WTC11 (cell line): ENCODE data around the gene HOMER1. TPM values are rescaled to one million over a fixed set of nuclear protein-coding genes. Genes with fewer than 3 reads are reported as not detected.

Experiments
- ATAC-seq: fragments of 200-7000 bp; cut with Tn5 transposase; 2 replicates; pipeline ENCODE4 v1.10.0; 2021; ENCODE audit warnings: mild to moderate bottlenecking, moderate library complexity
- CTCF ChIA-PET: fragments of 300-600 bp; sonication (Branson Sonifier 250); formaldehyde crosslinking; loops from one replicate; lab custom pipeline; 2021; ENCODE audit warnings: antibody characterized with exemption; lab: Charles Lee
- POLR2A ChIA-PET: fragments of 350-600 bp; sonication (Branson Sonifier 250); formaldehyde crosslinking; loops from one replicate; lab custom pipeline; 2021; ENCODE audit warnings: antibody characterized with exemption; lab: Charles Lee
- DNase-seq: peaks from one replicate; pipeline ENCODE4 v3.0.0; 2021; ENCODE audit warnings: low spot score
- H3K27ac Mint-ChIP-seq: 2 replicates; pipeline ENCODE4 v1.8.0; 2021; ENCODE audit warnings: mixed read lengths
- H3K27me3 Mint-ChIP-seq: 2 replicates; pipeline ENCODE4 v1.8.0; 2021; ENCODE audit warnings: low read depth, mild to moderate bottlenecking, moderate library complexity, mixed read lengths
- H3K36me3 Mint-ChIP-seq: 2 replicates; pipeline ENCODE4 v1.8.0; 2021; ENCODE audit warnings: mixed read lengths
- H3K4me1 Mint-ChIP-seq: 2 replicates; pipeline ENCODE4 v1.8.0; 2022; ENCODE audit warnings: mixed read lengths
- H3K4me3 Mint-ChIP-seq: 2 replicates; pipeline ENCODE4 v1.8.0; 2021; ENCODE audit warnings: mild to moderate bottlenecking, moderate library complexity, mixed read lengths
- H3K9me3 Mint-ChIP-seq: 2 replicates; pipeline ENCODE4 v1.8.0; 2021; ENCODE audit warnings: mixed read lengths
- AR ChIP-seq: fragments of 250-450 bp; sonication (Bioruptor Pico); IDR thresholded peaks from 2 replicates; pipeline ENCODE4 v1.9.0; 2021; ENCODE audit warnings: mild to moderate bottlenecking
- CBFB ChIP-seq: sonication (generic); formaldehyde crosslinking; IDR thresholded peaks from 2 replicates; pipeline ENCODE4 v1.8.1; 2022; ENCODE audit warnings: mild to moderate bottlenecking, low read depth, missing genetic modification reagents
- CDX4 ChIP-seq: fragments of 250-450 bp; sonication (Bioruptor Pico); IDR thresholded peaks from 2 replicates; pipeline ENCODE4 v1.9.0; 2021; ENCODE audit warnings: moderate library complexity, mild to moderate bottlenecking, inconsistent platforms, borderline replicate concordance
- E2F4 ChIP-seq: sonication (generic); formaldehyde crosslinking; IDR thresholded peaks from 2 replicates; pipeline ENCODE4 v1.8.1; 2022; ENCODE audit warnings: low read depth, mild to moderate bottlenecking, moderate library complexity, missing genetic modification reagents, borderline replicate concordance
- FOXJ3 ChIP-seq: sonication (generic); formaldehyde crosslinking; IDR thresholded peaks from 2 replicates; pipeline ENCODE4 v1.9.0; 2021; ENCODE audit warnings: missing genetic modification reagents, mild to moderate bottlenecking, borderline replicate concordance
- GTF2I ChIP-seq: fragments of 250-450 bp; sonication (Bioruptor Pico); conservative IDR thresholded peaks from 2 replicates; pipeline ENCODE4 v1.4.0; 2021; ENCODE audit warnings: mild to moderate bottlenecking
- MLX ChIP-seq: sonication (generic); formaldehyde crosslinking; IDR thresholded peaks from 2 replicates; pipeline ENCODE4 v1.8.1; 2023; ENCODE audit warnings: mild to moderate bottlenecking, missing genetic modification reagents, moderate library complexity
- NR1H2 ChIP-seq: sonication (generic); formaldehyde crosslinking; IDR thresholded peaks from 2 replicates; pipeline ENCODE4 v1.9.0; 2021; ENCODE audit warnings: mild to moderate bottlenecking, moderate library complexity, missing genetic modification reagents
- RORB ChIP-seq: fragments of 250-450 bp; sonication (Bioruptor Pico); IDR thresholded peaks from 2 replicates; pipeline ENCODE4 v1.9.0; 2021; ENCODE audit warnings: mild to moderate bottlenecking
- SMAD3 ChIP-seq: sonication (generic); formaldehyde crosslinking; IDR thresholded peaks from 2 replicates; pipeline ENCODE4 v1.8.0; 2022; ENCODE audit warnings: missing genetic modification reagents, mild to moderate bottlenecking, borderline replicate concordance
- STAT6 ChIP-seq: sonication (generic); formaldehyde crosslinking; conservative IDR thresholded peaks from 2 replicates; pipeline ENCODE4 v1.8.1; 2023; ENCODE audit warnings: mild to moderate bottlenecking, low read depth, missing genetic modification reagents, moderate library complexity
- TEAD1 ChIP-seq: sonication (generic); formaldehyde crosslinking; IDR thresholded peaks from 2 replicates; pipeline ENCODE4 v1.8.0; 2022; ENCODE audit warnings: mild to moderate bottlenecking, missing genetic modification reagents
- TEAD4 ChIP-seq: sonication (generic); formaldehyde crosslinking; IDR thresholded peaks from 2 replicates; pipeline ENCODE4 v1.8.0; 2022; ENCODE audit warnings: mild to moderate bottlenecking, missing genetic modification reagents
- ZNF512 ChIP-seq: sonication (generic); formaldehyde crosslinking; IDR thresholded peaks from 2 replicates; pipeline ENCODE4 v1.8.1; 2022; ENCODE audit warnings: missing genetic modification reagents, borderline replicate concordance
- total RNA-seq: library from RNA; stranded (reverse); gene quantifications from 3 replicates; pipeline ENCODE4 v1.2.3, GENCODE V29; 2021

HOMER1 gene
- total RNA-seq, 1 experiment from 2014 or later = 37.6 TPM

GRCh38 chr5:79507251-79508205 is 6.4 kb downstream of the HOMER1 start:
- Mint-ChIP-seq H3K4me1 (peaks cover 74% of the 10 kb centered on the region), H3K27ac (peak overlapping the region; percentile 36; the same call in 1 of the 2 replicates), H3K4me3 (no peak overlapping the region), H3K9me3 (no peaks in the 10 kb centered on the region), H3K36me3 (no peaks in the 10 kb centered on the region), H3K27me3 (no peaks in the 10 kb centered on the region)
- CTCF ChIA-PET = no interaction called here
- ATAC-seq (no peak), DNase-seq (no peak)
- POLR2A ChIA-PET = no interaction called here
- TF ChIP-seq TEAD4 (CRISPR knock-in tag) (no peak), STAT6 (CRISPR knock-in tag) (no peak)

GRCh38 chr5:79505138-79505537 is 8.8 kb downstream of the HOMER1 start:
- ChIA-PET POLR2A (interaction anchor here (0.9 kb wide), 1 partner anchor 8 kb away, joined by 3 read pairs; no protein-coding TSS in a partner anchor), CTCF (no interaction called here)
- Mint-ChIP-seq H3K27ac (no peak overlapping the region), H3K4me1 (peaks cover 57% of the 10 kb centered on the region), H3K4me3 (no peak overlapping the region), H3K9me3 (no peaks in the 10 kb centered on the region), H3K36me3 (no peaks in the 10 kb centered on the region), H3K27me3 (no peaks in the 10 kb centered on the region)
- no peak for DNase-seq
- no peak for ATAC-seq
- TF ChIP-seq FOXJ3 (CRISPR knock-in tag) = no peak
- TF ChIP-seq AR (CRISPR knock-in tag) = no peak
- TF ChIP-seq RORB (CRISPR knock-in tag) = no peak
- no peak for TF ChIP-seq CBFB
- TF ChIP-seq NR1H2 (CRISPR knock-in tag) = no peak
- no peak for TF ChIP-seq SMAD3 (CRISPR knock-in tag)
- no peak for TF ChIP-seq ZNF512 (CRISPR knock-in tag)
- TF ChIP-seq E2F4 = no peak
- TF ChIP-seq CDX4 = no peak
- no peak for TF ChIP-seq TEAD1 (CRISPR knock-in tag)
- no peak for TF ChIP-seq MLX (CRISPR knock-in tag)
- TF ChIP-seq STAT6 (CRISPR knock-in tag) = no peak
- no peak for TF ChIP-seq GTF2I (CRISPR knock-in tag)
